Spleen (tissue), 11 donors: Measurements from ENCODE around the gene DNAJA3. TPM values are rescaled to one million over a fixed set of nuclear protein-coding genes. Genes with fewer than 3 reads are reported as not detected.

Experiments
- DNase-seq: peaks from one replicate; pipeline ENCODE4 v3.0.0-alpha.2; 2020
- H3K27ac ChIP-seq, 8 donors: fragments of 200-600 bp; sonication (generic) in 7 of 8; 1 replicate in 4 of 8; 2 replicates in 4 of 8; pipeline versions ENCODE4 v1.5.0 to v1.8.0; 2016 to 2021; ENCODE audit warnings: inconsistent platforms in 4 of 8, mild to moderate bottlenecking in 4 of 8, moderate library complexity in 1 of 8
- H3K27me3 ChIP-seq, 7 donors: fragments of 200-600 bp; sonication (generic) in 6 of 7; replicated peaks in 1 of 7; 1 replicate in 4 of 7; 2 replicates in 3 of 7; pipeline versions ENCODE4 v1.5.0 to v1.8.0; 2016 to 2021; ENCODE audit warnings: inconsistent platforms in 3 of 7, mild to moderate bottlenecking in 1 of 7
- H3K36me3 ChIP-seq, 6 donors: fragments of 200-600 bp; sonication (generic) in 5 of 6; 1 replicate in 4 of 6; 2 replicates in 2 of 6; pipeline versions ENCODE4 v1.5.0 to v1.8.0; 2016 to 2021; ENCODE audit warnings: inconsistent platforms in 2 of 6
- H3K4me1 ChIP-seq, 6 donors: fragments of 200-600 bp; sonication (generic) in 5 of 6; 1 replicate in 3 of 6; 2 replicates in 3 of 6; pipeline versions ENCODE4 v1.5.0 to v1.8.0; 2016 to 2021; ENCODE audit warnings: inconsistent platforms in 3 of 6
- H3K4me3 ChIP-seq, 8 donors: fragments of 200-600 bp; sonication (generic) in 7 of 8; 1 replicate in 4 of 8; 2 replicates in 4 of 8; pipeline versions ENCODE4 v1.5.0 to v1.8.0; 2016 to 2021; ENCODE audit warnings: inconsistent platforms in 4 of 8, mild to moderate bottlenecking in 4 of 8, moderate library complexity in 2 of 8
- H3K9me3 ChIP-seq, 8 donors: fragments of 200-600 bp; sonication (generic) in 7 of 8; 1 replicate in 4 of 8; 2 replicates in 4 of 8; pipeline versions ENCODE4 v1.5.0 to v1.8.0; 2016 to 2021; ENCODE audit warnings: inconsistent platforms in 4 of 8
- CTCF ChIP-seq, 11 experiments: fragments of 200-600 bp in 7 of 11; fragments of 450-650 bp in 4 of 11; sonication (generic) in 4 of 11; IDR thresholded peaks in 8 of 11; conservative IDR thresholded peaks in 3 of 11; 1 replicate in 7 of 11; 2 replicates in 4 of 11; pipeline versions ENCODE4 v1.4.0 to v1.8.0; 2016 to 2021; ENCODE audit warnings: antibody characterized with exemption in 11 of 11, inconsistent platforms in 4 of 11, mild to moderate bottlenecking in 1 of 11
- POLR2A ChIP-seq, 3 donors: fragments of 450-650 bp; IDR thresholded peaks; one replicate each; pipeline ENCODE4 v1.5.1; 2017; ENCODE audit warnings: antibody characterized with exemption in 3 of 3, mild to moderate bottlenecking in 1 of 3
- POLR2AphosphoS5 ChIP-seq, 3 donors: sonication (generic); formaldehyde crosslinking; IDR thresholded peaks; one replicate each; pipeline ENCODE4 v1.5.1; 2017; ENCODE audit warnings: antibody characterized with exemption in 3 of 3
- WGBS, 5 donors: extraction: QIAGEN DNeasy Blood & Tissue Kit in 3 of 5; methylation state at CpG; one replicate each; pipeline versions ENCODE4 v1.1.5 to v1.1.7; 2013 to 2018; 5-methylcytosine and 5-hydroxymethylcytosine counted together
- intact Hi-C: fragments of 100-400 bp; cut with DNase I; formaldehyde crosslinking; loops from one replicate; pipeline ENCODE4 v1.15.0; 2023; ENCODE audit warnings: low total_unique reads
- polyA plus RNA-seq, 3 donors: library from polyadenylated mRNA; stranded (reverse); fragments of 200-250 nt; gene quantifications; one replicate each; pipeline ENCODE4 v1.2.1, GENCODE V29; 2013
- total RNA-seq, 7 donors: library from RNA; depleted of rRNA in 3 of 7; stranded (reverse); fragments of >200 nt in 3 of 7; fragmentation: NEBNext Ultra II Directional in 4 of 7; extraction: Animal tissue kit (Norgen Biotek cat#: 25700) in 4 of 7; gene quantifications; one replicate each; pipeline versions ENCODE4 v1.1.0 to v1.2.1, GENCODE V29; 2016 to 2021
- donor health status: healthy with polysubstance abuse.
- donor health status: DM: no; HTN: no; CAD: no; lungs with moderate emphysema.
- donor health status: DM: no; HTN: no; CAD: no.
- donor health status: Bipolar disorder and iron deficiency.
- donor health status: healthy.
- donor health status: DM: no; HTN: no; CAD: no.
- donor health status: DM: yes; HTN: yes; CAD: no.

DNAJA3 gene
- total and polyA plus RNA-seq, 10 donors: 16.9 to 47.6 (median 35.3) TPM

- H3K9me3 ChIP-seq: no peaks in the 10 kb centered on the region
- TF ChIP-seq POLR2AphosphoS5 (IDR thresholded peaks at IDR 0.05) (no peak), POLR2A (IDR thresholded peaks at IDR 0.05) (no peak), CTCF (IDR thresholded peaks at IDR 0.05 in 8 of 11, conservative IDR thresholded peaks at IDR 0.05 in 3 of 11) (no peak)
- H3K4me1 ChIP-seq: peaks cover 4 to 76% (median 27%) of the 10 kb centered on the region in 6 donors
- H3K36me3 ChIP-seq: peaks cover 0 to 47% (median 10%) of the 10 kb centered on the region in 6 donors
- H3K27ac ChIP-seq: no peak overlapping the region
- DNase-seq: no peak
- 93 to 98% (median 94%) methylated on average over 4 of the region's 4 CpGs for WGBS, 5 donors
- no peaks in the 10 kb centered on the region for H3K27me3 ChIP-seq
- H3K4me3 ChIP-seq: no peak overlapping the region
- intact Hi-C loops: no loop called here
Measured at GRCh38 chr16:4499196-4499555, 73.5 kb downstream of the DNAJA3 start.

- Histone ChIP-seq H3K4me1 (peaks cover 10 to 76% (median 31%) of the 10 kb centered on the region in 6 donors), H3K4me3 (no peak overlapping the region)
Measured at GRCh38 chr16:4500272-4500671, 74.6 kb downstream of the DNAJA3 start.

GRCh38 chr16:4501071-4501478 is 75.4 kb downstream of the DNAJA3 start:
- peaks cover 17 to 78% (median 38%) of the 10 kb centered on the region in 6 donors for H3K4me1 ChIP-seq

More at GRCh38 chr16:4500272-4500671, 74.6 kb downstream of the DNAJA3 start:
- no peak for DNase-seq
- peak overlapping the region in 1 of 8 donors; percentile 19 for H3K27ac ChIP-seq
- H3K36me3 ChIP-seq: peaks cover 0 to 48% (median 10%) of the 10 kb centered on the region in 6 donors
- WGBS, 5 donors: 74 to 92% (median 84%) methylated on average over 3 of the region's 3 CpGs
- intact Hi-C loops: no loop called here
- H3K27me3 ChIP-seq: no peaks in the 10 kb centered on the region
- H3K9me3 ChIP-seq: no peaks in the 10 kb centered on the region
- TF ChIP-seq POLR2AphosphoS5 (IDR thresholded peaks at IDR 0.05): no peak
- no peak for TF ChIP-seq POLR2A (IDR thresholded peaks at IDR 0.05)
- no peak for TF ChIP-seq CTCF (IDR thresholded peaks at IDR 0.05 in 8 of 11, conservative IDR thresholded peaks at IDR 0.05 in 3 of 11)

More at GRCh38 chr16:4501071-4501478, 75.4 kb downstream of the DNAJA3 start:
- Histone ChIP-seq H3K9me3 (no peaks in the 10 kb centered on the region), H3K27ac (peak overlapping the region in 1 of 8 donors; percentile 19), H3K4me3 (no peak overlapping the region), H3K27me3 (no peaks in the 10 kb centered on the region), H3K36me3 (peaks cover 0 to 51% (median 10%) of the 10 kb centered on the region in 6 donors)
- intact Hi-C loops: no loop called here
- no peak for DNase-seq
- 68 to 81% (median 75%) methylated on average over 5 of the region's 5 CpGs for WGBS, 5 donors
- TF ChIP-seq POLR2A (IDR thresholded peaks at IDR 0.05): no peak
- no peak for TF ChIP-seq CTCF (IDR thresholded peaks at IDR 0.05 in 8 of 11, conservative IDR thresholded peaks at IDR 0.05 in 3 of 11)
- TF ChIP-seq POLR2AphosphoS5 (IDR thresholded peaks at IDR 0.05): no peak
